ENCODE data around the gene CDC42BPB.

The CDC42BPB gene

GRCh38 chr14:103070971-103071542 is 13.7 kb upstream of the CDC42BPB start:
- peak overlapping the region; percentile 99 for H3K27ac ChIP-seq
- ChIA-PET CTCF (interaction anchor here (0.7 kb wide), 2 partner anchors 319 to 473 kb away, joined by 3 to 4 read pairs; no protein-coding TSS in a partner anchor), POLR2A (ENCODE audit: low non-redundant PET) (interaction anchor here (0.6 kb wide), 1 partner anchor 58 kb away, joined by 3 read pairs; no protein-coding TSS in a partner anchor)
- DNase-seq (ENCODE audit: low spot score), result no peak
- no peak for TF ChIP-seq CTCF (conservative IDR thresholded peaks at IDR 0.05; ENCODE audit: low read depth)

GRCh38 chr14:103070263-103070885 is 13.0 kb upstream of the CDC42BPB start:
- DNase-seq (ENCODE audit: low spot score), result no peak
- ChIA-PET POLR2A (ENCODE audit: low non-redundant PET) (no interaction called here), CTCF (no interaction called here)
- no peak for TF ChIP-seq CTCF (conservative IDR thresholded peaks at IDR 0.05; ENCODE audit: low read depth)
- peak overlapping the region; percentile 99 for H3K27ac ChIP-seq

GRCh38 chr14:103068351-103069073 is 11.2 kb upstream of the CDC42BPB start:
- CTCF ChIA-PET, result no interaction called here

GRCh38 chr14:103067231-103067954 is 10.0 kb upstream of the CDC42BPB start:
- DNase-seq (ENCODE audit: low spot score), result peak; percentile 45
- ChIA-PET POLR2A (ENCODE audit: low non-redundant PET) (no interaction called here), CTCF (interaction anchor here (0.6 kb wide), 1 partner anchor 174 kb away, joined by 3 read pairs; no protein-coding TSS in a partner anchor)
- H3K27ac ChIP-seq, result peak overlapping the region; percentile 99
- no peak for TF ChIP-seq CTCF (conservative IDR thresholded peaks at IDR 0.05; ENCODE audit: low read depth)

More at GRCh38 chr14:103068351-103069073, 11.2 kb upstream of the CDC42BPB start:
- DNase-seq (ENCODE audit: low spot score), result no peak
- POLR2A ChIA-PET (ENCODE audit: low non-redundant PET), result interaction anchor here (0.6 kb wide), 1 partner anchor 10 kb away, joined by 3 read pairs; no protein-coding TSS in a partner anchor
- TF ChIP-seq CTCF (conservative IDR thresholded peaks at IDR 0.05; ENCODE audit: low read depth), result no peak
- H3K27ac ChIP-seq, result peak overlapping the region; percentile 99

GRCh38 chr14:103066399-103066798 is 9.1 kb upstream of the CDC42BPB start:
- ChIA-PET CTCF (no interaction called here), POLR2A (ENCODE audit: low non-redundant PET) (no interaction called here)
- no peak for TF ChIP-seq CTCF (conservative IDR thresholded peaks at IDR 0.05; ENCODE audit: low read depth)
- no peak for DNase-seq (ENCODE audit: low spot score)
- H3K27ac ChIP-seq, result peak overlapping the region; percentile 99

- peak overlapping the region; percentile 99 for H3K27ac ChIP-seq
- DNase-seq (ENCODE audit: low spot score), result no peak
- POLR2A ChIA-PET (ENCODE audit: low non-redundant PET), result no interaction called here
- CTCF ChIA-PET, result no interaction called here
- no peak for TF ChIP-seq CTCF (conservative IDR thresholded peaks at IDR 0.05; ENCODE audit: low read depth)
These were observed 8.5 kb upstream of the CDC42BPB start for GRCh38 chr14:103065861-103066260.
